ENCODE measurements around the gene TLN1. TPM values are rescaled to one million over a fixed set of nuclear protein-coding genes. Genes with fewer than 3 reads are reported as not detected.

TLN1 gene
- total and polyA plus RNA-seq, 2 of the 4 experiments (the other 2 are of a cell fraction): 228 to 346 TPM

GRCh38 chr9:35687306-35687705, 44.7 kb downstream of the TLN1 start:
- ChIA-PET CTCF (no interaction called here), POLR2A (ENCODE audit: unreplicated experiment) (interaction anchor here (0.5 to 3.8 kb wide), 5 partner anchors 9 to 198 kb away, joined by 5 to 14 read pairs (median 10); partner anchors contain the start of genes CCDC107, RMRP and RUSC2)
- no peak overlapping the region for H2BK20ac ChIP-seq (ENCODE audit: low read depth, low read length)
- H2AFZ ChIP-seq (replicated peaks; ENCODE audit: low read length, poor library complexity): no peak overlapping the region
- H3K14ac ChIP-seq (replicated peaks; ENCODE audit: low read depth, low read length): peak overlapping the region; percentile 100
- peak overlapping the region; percentile 61; the same call in 1 of the 2 replicates for H3K56ac ChIP-seq (ENCODE audit: extremely low read depth, insufficient read depth, low read length)
- no TSS peak for BruUV-seq (replicated peaks)
- H3K27me3 ChIP-seq (ENCODE audit: control insufficient read depth, insufficient read depth, low read length): no peaks in the 10 kb centered on the region
- no peak overlapping the region for H2BK120ac ChIP-seq (ENCODE audit: low read depth, low read length)
- H4K91ac ChIP-seq (ENCODE audit: insufficient read depth, low read depth, low read length): no peak overlapping the region
- peak overlapping the region; percentile 92 for H3K23ac ChIP-seq (ENCODE audit: low read depth, low read length)
- no peak overlapping the region for H4K5ac ChIP-seq (ENCODE audit: low read depth, low read length)
- peaks cover 33% of the 10 kb centered on the region for H3K9me1 ChIP-seq (ENCODE audit: insufficient read depth, low read length)
- H2BK15ac ChIP-seq (ENCODE audit: low read depth, low read length): no peak overlapping the region
- peak overlapping the region; percentile 98 for H3K9ac ChIP-seq (ENCODE audit: low read depth, low read length)
- peak overlapping the region; percentile 13; the same call in 1 of the 2 replicates for H2AK5ac ChIP-seq (ENCODE audit: low read depth, low read length)
- H3K27ac ChIP-seq (ENCODE audit: insufficient read depth, low read length): peak overlapping the region; percentile 90
- H3K36me3 ChIP-seq (ENCODE audit: control insufficient read depth, insufficient read depth, low read length): peaks cover 57% of the 10 kb centered on the region
- peak overlapping the region; percentile 83 for H3K4me3 ChIP-seq (ENCODE audit: insufficient read depth, low read depth, low read length)
- TF ChIP-seq BHLHE40 (IDR thresholded peaks at IDR 0.05; ENCODE audit: low read depth, low read length) (no peak), RAD21 (IDR thresholded peaks at IDR 0.05; ENCODE audit: low read length) (no peak), RCOR1 (IDR thresholded peaks at IDR 0.05; ENCODE audit: insufficient replicate concordance, low read length) (no peak), RFX5 (IDR thresholded peaks at IDR 0.05; ENCODE audit: low read depth, low read length) (no peak), CEBPB (IDR thresholded peaks at IDR 0.05; ENCODE audit: low read depth, low read length) (no peak), SMC3 (IDR thresholded peaks at IDR 0.05; ENCODE audit: low read depth, low read length) (no peak), USF2 (IDR thresholded peaks at IDR 0.05; ENCODE audit: low read depth, low read length) (no peak)
- H3K4ac ChIP-seq (ENCODE audit: low read depth, low read length): peak overlapping the region; percentile 13; the same call in 1 of the 2 replicates
- H4K8ac ChIP-seq (ENCODE audit: low read depth in 2 of 2, low read length in 2 of 2): no peak overlapping the region
- H4K20me1 ChIP-seq (ENCODE audit: insufficient read depth, low read length): peaks cover 74% of the 10 kb centered on the region
- WGBS, 2 experiments (ENCODE audit: extremely low coverage in 2 of 2, insufficient read length in 1 of 2): no CpG with 5 or more reads among the region's 2 CpGs
- in situ Hi-C loops (cut with MboI; ENCODE audit: low sequenced_read_pairs) (no loop called here), intact Hi-C loops (cut with micrococcal nuclease) (loop anchor here (10.0 kb wide), 1 partner anchor 83 kb away; the partner anchor contains the start of gene TESK1), dilution Hi-C loops (cut with HindIII; ENCODE audit: low sequenced_read_pairs, unreplicated experiment) (no loop called here)
- H3K79me1 ChIP-seq (ENCODE audit: low read depth in 1 of 2, low read length in 2 of 2): peaks cover 13 to 84% of the 10 kb centered on the region in 2 experiments
- H3K18ac ChIP-seq (ENCODE audit: low read depth, low read length): no peak overlapping the region
- DNase-seq: no peak
- ATAC-seq (ENCODE audit: low read depth): no peak
- peak overlapping the region; percentile 67 for H2AK9ac ChIP-seq (replicated peaks; ENCODE audit: low read depth, low read length, poor library complexity)
- H3K9me3 ChIP-seq (ENCODE audit: control insufficient read depth, insufficient read depth, low read length): no peaks in the 10 kb centered on the region
- H2BK5ac ChIP-seq (ENCODE audit: low read depth, low read length, poor library complexity, severe bottlenecking): peak overlapping the region; percentile 98
- peak overlapping the region; percentile 97 for H3K4me2 ChIP-seq (ENCODE audit: low read depth, low read length)
- H3K4me1 ChIP-seq (ENCODE audit: control insufficient read depth, insufficient read depth, low read length): peaks cover 45% of the 10 kb centered on the region
